NCI-H1417 treated with DMSO at 0.1 percent for 48 hours (cell line): ENCODE results near the gene DZANK1.
"Not testable (repeated sequence)": the region's sequence is repeated elsewhere in the genome, so short reads cannot be mapped to it uniquely, and the experiment has no call there.

Source experiments
- DNase-seq: peaks from one replicate; lab custom pipeline; 2025; lab: John Stamatoyannopoulos, UW

DZANK1 gene

DNA sequence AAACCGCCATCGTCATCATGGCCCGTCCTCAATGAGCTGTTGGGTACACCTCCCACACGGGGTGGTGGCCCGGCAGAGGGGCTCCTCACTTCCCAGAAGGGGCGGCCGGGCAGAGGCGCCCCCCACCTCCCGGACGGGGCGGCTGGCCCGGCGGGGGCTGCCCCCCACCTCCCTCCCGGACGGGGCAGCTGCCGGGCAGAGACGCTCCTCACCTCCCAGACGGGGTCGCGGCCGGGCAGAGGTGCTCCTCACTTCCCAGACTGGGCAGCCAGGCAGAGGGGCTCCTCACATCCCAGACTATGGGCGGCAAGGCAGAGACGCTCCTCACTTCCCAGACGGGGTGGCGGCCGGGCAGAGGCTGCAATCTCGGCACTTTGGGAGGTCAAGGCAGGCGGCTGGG lies 91.3 kb downstream of the DZANK1 start:
- DNase-seq = not testable (repeated sequence)

DNA sequence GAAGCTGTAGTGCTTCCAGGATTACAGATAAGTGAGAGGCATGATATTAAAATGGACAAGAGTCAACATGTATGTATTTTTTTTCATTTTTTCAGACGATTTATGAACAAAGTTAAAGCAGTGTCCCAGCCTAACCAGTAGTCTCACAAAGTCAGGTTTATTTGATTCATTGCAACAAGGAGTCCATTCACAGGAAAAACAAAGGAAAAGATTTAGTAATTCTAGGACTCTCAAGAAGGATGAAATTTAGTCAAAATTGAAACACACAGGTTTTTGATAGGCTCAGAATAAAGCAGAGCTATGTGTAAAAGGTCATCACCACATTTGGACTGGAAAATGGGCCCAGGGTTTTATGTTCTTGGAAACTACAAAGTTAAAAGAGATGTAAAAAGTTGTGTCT lies 94.5 kb downstream of the DZANK1 start:
- no peak for DNase-seq

DNA sequence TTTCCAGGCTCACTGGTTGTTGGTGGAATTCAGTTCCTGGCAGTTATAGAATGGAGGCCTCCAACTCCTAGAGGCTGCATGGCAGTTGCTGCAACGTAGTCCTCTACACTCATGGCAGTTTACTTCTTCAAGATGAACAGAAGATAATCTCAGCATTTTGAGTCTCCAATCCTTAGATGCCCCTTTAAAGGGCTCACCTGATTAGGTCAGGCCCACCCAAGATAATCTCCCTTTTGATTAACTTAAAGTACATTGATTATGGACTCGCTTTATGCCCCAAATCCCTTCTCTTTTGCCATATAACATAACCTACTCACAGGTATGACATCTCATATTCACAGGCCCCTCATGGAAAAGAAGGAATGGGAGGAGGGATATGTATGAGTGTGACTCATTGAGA lies 102.1 kb downstream of the DZANK1 start:
- DNase-seq = no peak

DNA sequence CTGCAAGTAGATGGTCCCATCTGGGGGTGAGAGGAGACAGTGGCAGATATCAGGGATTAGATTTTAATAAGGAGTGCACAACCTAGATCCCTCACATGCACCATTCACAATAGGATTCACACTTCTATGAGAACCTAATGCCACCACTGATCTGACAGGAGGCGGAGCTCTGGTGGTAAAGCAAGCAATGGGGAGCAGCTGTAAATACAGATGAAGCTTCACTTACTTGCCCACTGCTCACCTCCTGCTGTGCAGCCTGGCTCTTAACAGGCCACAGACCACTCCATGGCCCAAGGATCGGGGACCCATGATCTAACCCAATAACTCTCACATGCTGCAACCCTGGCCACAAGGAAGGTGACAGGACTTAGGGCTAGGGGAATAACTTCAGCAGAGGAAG lies 103.1 kb downstream of the DZANK1 start:
- no peak for DNase-seq

DNA sequence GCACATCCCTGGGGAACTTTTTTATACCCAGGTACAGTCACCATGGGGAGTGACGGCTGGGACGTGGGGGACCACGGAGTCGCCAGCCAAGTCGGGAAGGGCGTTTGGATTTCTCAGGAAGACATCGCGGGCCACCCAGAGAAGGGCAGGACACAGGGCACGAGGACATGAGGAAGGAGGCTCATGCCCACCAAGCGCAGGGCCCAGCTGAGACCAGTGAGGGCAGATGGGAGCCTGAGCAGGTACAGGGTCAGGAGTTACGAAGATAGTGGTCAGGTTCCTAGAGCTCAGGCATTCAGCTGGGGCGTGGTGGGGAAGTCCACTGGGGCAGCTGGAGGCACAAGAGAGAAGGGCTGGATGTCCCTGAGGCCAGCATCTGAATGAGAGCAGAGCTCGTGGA lies 103.9 kb downstream of the DZANK1 start:
- DNase-seq = no peak

DNA sequence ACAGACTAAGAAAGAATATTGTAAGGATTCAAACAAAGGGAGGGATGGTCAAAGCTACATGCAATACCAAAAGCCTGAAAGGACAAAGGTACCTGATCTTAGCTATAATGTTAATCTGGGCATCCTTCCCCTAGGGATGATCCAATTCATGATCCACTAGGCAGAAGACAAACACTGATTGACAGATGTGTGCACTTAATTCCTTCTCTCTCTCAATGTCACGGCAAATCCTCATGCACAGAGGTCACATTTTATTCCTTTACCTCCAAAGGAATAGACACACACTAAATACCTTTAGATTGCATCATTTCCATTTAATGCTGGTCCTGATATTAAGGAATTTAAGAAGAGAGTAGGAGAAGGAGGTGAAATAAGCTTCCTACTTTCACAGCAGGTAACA lies 105.2 kb downstream of the DZANK1 start:
- DNase-seq = no peak

DNA sequence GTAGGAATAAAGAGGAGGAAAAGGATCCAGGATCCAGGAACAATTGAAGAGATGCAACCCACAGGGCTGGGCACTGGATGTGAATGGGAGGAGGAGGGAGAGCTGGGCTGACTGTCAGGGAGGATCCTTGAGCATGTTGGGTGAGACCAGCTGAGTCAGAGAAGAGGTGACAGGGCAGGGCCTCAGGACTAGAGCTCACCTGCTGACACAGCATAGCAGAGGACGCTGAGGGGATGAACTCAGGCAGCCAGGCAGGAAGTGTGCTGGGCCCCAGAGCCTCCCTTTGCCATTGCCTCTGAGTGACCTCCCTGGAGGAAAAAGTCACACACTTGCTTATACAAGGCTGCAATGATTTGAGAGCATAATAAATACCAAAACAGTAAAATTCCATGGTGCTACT lies 106.2 kb downstream of the DZANK1 start:
- DNase-seq = no peak

DNA sequence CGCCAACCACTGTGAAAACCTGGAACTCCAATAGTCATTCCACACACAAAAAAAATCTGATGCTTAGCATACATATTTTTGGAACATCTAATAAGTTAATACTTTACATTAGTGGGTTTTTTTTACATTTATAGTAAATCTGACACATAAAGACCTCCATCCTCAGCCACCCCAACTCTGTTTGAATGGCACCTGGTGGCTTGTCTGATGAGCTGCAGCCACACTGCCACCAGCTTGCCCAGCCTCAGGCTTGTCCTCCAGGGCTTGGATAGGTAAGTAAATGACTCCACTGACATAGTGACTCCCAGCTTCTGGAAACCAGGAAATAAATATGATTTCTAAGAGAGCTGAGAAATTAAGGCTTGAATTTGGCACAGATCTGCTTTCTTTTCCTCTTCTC lies 107.0 kb downstream of the DZANK1 start:
- no peak for DNase-seq

DNA sequence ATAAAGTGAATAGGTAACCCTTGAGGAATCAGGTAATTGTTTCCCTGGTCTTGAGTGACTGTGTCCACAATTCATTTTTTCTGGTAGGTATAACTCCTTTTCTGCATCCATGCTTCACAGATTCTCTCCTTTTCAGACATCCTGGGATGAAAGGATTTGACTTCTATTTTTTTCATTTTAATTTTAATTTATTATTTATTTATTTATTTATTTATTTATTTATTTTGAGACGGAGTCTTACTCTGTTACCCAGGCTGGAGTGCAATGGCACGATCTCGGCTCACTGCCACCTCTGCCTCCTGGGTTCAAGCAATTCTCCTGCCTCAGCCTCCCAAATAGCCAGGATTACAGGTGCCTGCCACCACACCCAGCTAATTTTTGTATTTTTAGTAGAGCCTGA lies 117.1 kb downstream of the DZANK1 start:
- not testable (repeated sequence) for DNase-seq
